Amniotic epithelial cell (primary cell): ENCODE measurements around the gene KDF1.

Experiments used
- DNase-seq: peaks from one replicate; pipeline ENCODE4 v3.0.0-alpha.2; 2010; ENCODE audit warnings: low read depth

Gene KDF1

DNA sequence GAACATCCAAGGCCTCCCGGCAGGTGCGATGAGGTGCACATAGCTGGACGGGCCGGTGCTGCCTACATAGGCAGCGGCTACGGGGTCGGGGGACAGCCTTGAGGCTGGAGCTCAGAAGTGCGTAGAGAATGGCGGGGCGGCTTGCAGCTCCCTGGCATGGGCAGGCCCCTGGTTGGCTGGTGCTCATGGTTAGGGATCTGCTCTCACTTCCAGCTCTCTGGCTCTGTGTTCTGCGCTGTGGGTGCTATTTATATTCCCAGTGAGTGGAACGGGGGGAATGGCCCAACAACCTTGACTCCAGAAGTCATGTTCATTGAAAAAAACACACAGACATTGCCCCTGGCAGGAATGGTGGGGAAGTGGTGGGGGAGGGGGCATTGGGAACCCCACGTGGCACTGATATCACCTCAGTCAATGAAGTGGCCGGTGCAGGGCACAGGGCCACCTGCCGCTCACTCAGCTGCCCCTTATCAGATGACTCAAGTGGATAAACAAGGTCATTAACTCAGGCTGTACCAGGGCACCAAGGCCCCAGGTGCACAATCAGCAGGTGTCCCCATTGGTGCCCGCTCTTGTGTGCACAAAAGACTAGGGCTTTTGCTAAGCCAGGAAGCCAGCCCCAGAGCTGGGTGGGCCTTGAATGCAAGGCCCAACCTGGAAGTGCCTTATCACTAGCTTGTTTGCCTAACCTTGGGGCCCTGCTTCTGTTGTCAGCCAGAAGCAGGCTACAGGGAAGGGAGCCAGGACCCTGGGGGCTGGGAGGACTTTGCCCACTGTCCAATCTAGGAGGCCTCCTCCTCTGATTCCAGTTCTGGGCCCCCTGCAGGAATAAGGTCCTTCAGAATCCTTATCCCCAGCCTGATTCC lies 46.3 kb downstream of the KDF1 start, which contains the start of gene NR0B2:
NR0B2 (minus strand) TSS at position 222 of the 866 bp plus-strand sequence; CDS start at position 187, 35 bp downstream.
- DNase-seq: no peak

DNA sequence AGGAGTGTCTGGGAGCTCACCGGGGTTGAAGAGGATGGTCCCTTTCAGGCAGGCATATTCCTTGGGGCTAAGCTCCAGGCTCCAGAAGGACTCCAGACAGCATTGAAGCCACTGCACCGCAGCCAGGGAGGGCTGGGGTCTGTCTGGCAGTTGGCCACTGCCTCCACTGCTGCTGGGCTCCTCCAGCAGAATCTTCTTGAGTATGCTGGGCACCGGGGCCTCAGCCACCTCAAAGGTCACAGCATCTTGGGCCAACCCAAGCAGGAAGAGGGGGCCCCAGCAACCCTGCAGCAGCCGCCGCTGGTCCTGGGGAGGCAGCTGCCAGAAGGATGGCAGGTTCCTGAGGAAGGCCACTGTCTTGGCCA lies 46.9 kb downstream of the KDF1 start:
- DNase-seq: no peak

- no peak for DNase-seq
Observed at GRCh38 chr1:26912147-26912490, 48.1 kb downstream of the KDF1 start.

DNA sequence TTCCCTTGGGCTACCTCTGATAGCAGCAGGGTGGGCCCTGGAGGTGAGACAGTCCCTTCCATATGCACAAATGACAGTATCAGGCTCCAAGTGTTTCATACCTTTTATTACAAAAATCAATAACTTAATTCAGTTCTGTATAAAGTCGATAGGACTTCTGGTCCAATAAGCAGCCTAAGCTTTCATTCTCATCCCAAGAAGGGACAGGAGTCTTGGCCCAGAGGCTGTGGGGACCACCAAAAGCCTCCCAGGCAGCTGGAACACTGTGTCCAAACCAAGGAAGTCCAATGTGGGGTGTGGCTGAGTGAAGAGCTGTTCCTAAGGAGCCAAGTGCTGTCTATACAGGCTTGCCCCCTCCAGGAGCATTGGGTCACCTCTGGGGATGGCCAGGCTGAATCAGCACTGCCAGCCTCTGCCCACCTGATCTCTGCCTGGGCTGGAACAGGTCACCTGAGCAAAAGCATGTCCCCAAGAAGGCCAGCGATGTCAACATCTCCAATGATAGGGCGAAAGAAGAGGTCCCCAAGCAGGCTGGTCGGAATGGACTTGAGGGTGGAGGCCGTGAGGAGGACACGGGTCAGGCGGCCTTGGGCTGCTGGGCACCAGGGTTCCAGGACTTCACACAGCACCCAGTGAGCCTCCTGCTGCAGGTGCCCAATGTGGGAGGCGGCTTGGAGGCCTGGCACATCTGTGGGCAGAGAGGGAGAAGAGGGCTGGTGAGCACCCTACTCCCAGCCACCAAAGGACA lies 48.7 kb downstream of the KDF1 start:
- DNase-seq: no peak

DNA sequence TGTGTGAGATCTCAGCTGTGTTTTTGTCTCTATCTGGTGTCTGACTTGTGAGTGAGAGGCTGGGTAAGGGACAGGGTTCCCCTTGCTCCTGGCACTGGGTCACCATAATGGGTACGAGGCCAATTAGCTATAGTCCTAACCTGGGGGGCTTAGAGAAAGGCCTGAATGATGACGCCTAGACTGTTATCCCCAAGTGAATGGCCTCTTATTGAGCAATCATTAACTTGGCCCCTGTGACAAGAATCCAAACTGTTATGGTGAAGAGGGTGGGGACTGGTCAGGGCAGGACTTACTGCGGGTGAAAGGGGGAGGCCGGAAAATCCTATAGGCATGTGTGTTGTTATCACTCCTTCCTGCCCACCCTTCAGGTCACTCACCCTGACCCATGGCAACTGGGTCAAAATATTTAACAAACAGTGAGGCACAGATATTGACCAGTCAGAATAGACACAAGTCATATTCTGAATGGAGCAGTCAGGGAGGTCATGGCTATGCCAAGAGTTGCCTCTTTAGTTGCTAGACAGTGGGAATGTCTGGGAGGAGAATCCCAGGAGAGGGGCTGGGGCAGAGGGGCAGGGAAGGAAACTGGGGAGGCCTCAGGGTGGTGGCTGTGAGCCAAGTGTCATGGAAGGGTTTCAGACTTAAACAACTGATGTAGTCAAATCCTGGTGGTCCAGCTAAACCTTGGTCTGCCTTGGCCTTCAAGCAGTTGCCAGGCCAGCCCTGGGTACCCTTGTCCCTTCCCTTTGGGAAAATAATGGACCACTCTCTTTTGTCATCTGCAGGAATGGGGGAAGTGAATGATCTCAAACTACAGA lies 49.7 kb downstream of the KDF1 start:
- no peak for DNase-seq

DNA sequence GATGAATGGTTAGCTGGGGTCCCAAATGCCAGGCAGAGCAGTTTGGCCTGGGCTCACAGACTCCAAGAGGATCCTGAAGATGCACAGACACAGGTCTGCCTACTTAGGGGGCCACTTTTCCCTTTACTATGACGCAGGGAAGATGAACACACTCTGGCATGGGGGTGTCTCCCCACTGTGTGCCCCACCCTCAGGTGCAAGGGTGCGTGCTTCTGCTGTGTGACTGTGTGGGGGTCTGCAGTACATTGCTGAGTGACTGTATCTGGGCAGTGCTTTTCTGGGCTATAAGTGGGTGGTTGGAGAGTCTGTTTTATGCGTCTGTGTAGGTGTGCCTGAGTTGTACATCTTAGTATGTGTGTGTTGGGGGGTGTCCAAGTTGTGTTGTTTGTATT lies 50.3 kb downstream of the KDF1 start:
- DNase-seq: no peak

- DNase-seq: peak; percentile 88
Observed at GRCh38 chr1:26907071-26907917, 53.0 kb downstream of the KDF1 start.

DNA sequence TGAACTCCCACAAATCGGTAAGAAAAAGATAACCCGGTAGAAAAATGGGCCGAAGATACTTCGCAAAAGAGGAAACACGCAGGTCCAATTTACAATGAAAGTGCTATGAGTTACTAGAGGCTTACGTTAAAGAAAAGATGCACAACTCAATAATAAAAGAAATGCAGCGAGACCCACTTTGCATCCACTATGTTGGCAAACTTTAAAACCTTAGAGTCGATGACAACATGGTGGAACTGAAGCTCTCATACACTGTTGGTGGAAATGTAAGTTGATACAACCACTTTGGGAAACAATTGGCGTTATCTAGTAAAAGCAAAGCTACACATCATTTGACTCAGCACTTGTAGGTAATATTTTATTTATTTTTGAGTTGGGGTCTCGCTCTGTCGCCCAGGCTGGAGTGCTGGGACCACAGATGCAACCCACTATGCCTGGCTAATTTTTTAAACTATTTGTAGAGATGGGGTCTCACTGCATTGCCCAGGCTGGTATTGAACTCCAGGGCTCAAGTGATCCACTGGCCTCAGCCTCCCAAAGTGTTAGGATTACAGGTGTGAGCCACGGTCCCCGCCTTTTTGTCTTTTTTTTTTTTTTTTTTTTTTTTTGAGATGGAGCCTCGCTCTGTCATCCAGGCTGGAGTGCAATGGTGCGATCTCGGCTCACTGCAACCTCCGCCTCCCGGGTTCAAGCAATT lies 59.3 kb downstream of the KDF1 start:
- DNase-seq: no peak

- DNase-seq: peak; percentile 88
Observed at GRCh38 chr1:26900001-26900814, 60.1 kb downstream of the KDF1 start, which contains the start of gene GPATCH3. Gene GPATCH3 (minus strand): TSS chr1:26900467. CDS start chr1:26900442, 25 bp downstream.
